C1 segment of cervical spinal cord (tissue), 14 donors: ENCODE data around the gene LDLRAD3.

ENCODE experiments used
- DNase-seq, 14 donors: peaks; one replicate each; lab custom pipeline; 2025; lab: John Stamatoyannopoulos, UW

The LDLRAD3 gene

DNA sequence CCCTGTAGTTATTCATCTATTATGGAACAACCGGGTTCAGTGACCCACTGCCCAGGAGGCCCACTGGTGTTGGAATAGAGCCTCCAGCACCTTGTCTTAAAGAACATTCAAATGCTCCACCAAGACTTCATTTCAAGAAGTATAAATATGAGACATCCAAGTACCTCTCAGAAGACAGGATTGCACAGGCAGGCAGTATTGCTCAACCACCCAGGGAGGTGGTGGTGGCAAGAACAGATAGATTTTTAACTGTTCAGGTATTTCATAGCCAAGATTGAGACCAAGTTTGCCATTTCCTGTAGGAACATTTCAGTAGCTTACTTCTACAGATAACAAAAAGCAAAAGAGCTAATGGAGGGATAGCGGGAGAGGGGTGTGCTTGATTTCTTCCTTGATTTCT is 266.7 kb downstream of the LDLRAD3 start:
- no peak for DNase-seq

DNA sequence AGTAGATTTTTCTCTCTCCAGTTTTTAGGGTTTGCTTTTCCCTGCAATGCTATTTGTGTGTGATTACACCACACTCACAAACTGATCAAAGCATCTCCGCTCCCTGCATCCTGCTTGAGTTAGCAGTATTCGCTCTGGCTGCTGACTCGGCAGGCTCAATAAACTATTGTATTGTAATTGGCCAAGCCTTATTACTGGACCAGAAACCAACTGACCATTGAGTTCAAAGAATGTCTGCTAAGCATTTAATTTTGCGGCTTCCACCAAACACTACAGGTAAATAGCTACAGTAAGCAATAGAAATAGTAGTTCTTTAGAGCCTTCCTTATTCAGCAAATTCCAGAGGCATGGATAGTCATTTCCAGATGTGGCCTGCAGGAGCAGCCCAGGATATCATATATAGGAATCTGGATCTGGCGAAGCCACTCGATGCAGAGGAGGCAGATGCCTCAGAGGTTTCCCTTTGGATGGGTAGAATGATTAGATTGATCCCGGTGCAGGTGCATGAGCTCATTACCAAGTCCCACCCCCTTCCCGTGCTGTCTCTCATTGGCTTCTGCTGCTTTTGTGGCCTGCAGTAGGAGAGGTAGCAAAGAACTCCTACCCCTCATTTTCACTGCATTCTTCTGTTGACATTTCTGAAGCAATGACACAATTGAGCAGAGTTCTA is 268.0 kb downstream of the LDLRAD3 start:
- DNase-seq = peak in 1 of 14 donors; percentile 19

DNA sequence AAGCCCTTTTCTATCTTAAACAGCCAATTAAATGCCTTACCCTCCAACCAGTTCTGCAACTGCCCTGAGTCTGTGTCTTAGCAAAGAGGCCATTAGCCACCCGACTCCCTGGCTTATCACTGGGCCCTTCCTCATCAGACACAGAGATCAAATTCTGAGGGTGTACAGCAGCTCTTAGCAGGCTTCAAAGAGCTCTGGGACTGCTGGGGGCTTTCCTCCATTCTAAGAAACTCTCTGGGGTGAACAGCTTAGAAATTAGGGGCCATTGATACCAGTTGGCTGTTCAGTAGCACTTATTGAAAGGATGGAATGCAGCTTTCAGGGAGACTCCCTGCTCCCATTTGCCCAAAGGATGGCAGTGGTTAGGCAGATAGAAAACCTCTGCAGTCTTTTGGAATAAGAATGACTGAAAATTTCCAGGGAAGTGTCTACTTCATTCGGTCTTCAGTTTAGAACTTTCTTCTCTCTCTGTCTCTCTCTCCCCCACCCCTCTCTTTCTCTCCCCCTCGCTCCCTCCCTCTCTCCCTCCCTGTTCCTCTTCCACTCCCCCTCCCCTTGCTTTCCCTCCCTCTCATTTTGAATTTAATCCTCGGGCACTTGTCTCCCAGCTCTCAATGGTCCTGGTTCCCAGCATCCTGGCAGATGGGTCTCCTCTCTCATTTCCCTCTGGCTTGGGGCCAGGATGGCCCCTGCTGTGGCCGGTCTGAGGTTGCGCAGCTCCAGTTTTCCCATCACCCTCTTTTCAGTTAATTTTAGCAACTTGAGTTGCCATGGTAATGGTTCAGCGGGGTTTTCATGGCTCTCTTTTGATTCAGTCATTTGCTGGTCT is 268.9 kb downstream of the LDLRAD3 start:
- DNase-seq = peak in 5 of 14 donors; percentile 10 to 89 (median 50)

DNA sequence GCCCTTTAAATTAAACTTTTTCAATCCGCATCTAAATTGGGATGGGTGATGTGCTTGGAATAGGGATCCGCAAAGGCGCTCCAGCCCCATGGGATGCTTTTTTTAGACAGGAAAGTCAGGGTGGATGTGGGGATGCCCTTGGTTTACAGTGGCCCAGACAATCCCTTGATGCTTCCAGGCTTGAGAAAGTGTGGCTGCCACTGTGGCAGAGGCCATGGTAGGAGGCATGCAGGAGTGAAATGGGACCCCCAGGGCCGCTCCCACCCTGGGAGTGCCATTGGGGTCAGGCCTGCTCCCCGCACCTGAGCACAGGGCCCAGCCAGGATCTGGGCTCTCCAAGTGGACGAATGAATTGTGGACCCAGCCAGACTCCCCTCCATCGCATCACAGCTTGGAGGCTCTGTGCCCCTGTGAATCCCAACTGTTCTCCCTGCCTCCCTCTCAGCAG is 269.6 kb downstream of the LDLRAD3 start:
- DNase-seq = no peak

DNA sequence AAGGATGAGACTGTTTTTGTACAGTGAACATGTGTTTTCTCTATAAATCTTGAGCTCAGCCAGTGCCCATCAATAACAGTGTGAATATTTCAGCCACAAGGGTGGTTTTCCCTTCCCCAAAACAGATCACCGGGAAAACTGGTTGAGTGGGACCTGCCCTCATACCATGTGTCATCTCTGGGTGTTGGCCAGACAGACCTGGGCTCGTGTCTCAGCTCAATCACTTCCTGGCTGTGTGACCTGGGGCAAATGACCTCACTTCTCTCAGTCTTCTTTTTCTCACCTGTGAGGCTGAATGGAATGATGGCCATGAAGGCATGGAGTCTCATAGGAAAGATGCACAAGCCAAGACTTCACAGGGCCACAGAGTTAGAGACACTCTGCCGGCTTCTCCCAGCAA is 270.6 kb downstream of the LDLRAD3 start:
- peak in 1 of 14 donors; percentile 25 for DNase-seq

DNA sequence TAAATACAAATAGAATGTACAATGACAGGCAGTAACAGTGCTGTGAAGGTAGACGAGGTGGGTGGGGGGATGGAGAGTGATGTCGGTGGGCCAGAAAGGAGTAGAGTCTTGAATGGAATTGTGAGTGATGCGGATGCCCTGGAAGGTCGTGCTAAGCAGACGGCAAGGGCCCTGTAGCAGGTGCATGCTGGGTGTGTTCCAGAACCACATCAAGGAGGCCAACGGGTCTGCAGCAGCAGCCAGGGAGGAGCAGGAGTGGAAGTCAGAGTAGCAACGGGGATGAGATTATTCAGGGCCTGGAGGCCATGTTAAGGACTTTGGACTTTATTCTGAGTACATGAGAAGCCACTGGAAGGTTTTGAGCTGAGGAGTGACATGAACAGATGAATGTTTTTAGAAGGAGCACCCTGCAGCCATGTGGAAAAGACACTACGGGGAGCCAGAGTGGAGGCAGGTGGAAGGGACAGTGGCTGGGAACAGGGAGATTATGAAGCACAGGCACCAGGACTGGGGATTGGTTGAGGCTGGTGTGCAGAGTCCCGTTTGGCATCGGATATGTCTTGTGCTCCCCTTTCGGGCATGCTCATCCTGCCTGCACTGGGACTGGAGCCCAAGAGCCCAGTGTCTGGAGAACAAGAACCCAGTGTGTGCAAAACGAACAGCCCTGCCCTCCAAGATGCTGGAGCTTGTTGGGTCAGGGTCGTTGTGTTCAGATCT is 271.3 kb downstream of the LDLRAD3 start:
- peak in 7 of 14 donors; percentile 8 to 74 (median 24) for DNase-seq

DNA sequence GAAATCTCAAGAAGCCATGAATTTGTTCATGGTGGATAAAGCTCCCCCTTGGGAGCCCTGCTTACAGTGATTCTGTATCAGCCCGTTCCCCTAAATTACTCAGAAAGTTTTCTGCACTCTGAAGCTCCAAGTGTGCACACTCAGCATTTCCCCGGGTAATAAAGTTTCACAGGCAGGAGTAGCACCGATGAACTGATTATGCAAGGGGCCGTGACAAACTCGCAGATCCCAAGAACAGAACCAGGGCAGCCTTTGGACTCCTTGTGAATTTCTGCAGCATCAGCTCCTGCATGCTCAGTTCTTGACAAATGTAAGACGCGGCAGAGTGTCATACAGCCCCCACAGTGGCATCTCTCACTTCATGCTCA is 271.8 kb downstream of the LDLRAD3 start:
- DNase-seq = no peak

DNA sequence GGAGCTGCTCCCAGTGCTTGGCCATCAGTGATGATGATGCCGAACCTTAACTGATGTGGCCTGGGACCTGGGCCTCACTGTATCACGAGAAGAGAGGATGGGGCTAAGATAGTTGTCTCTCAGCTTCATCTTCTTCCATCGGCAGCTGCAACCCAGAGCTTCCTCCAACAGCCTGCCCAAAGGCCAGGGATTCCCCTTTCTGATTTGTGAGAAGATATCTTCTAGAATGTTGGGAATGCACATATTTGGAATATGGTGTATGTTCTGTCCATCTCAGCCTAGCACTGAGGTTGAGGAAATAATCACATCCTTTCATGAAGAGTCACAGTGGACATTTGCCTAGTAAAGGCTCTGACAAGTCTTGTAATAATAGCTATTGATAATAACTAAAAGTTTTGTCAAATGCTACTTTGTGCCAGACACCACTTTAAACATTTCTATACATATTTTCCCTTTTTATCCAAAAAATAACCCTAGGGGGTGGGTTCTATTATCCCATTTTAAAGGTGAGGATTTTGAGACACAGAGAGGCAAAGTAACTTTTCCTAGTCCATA is 272.3 kb downstream of the LDLRAD3 start:
- no peak for DNase-seq

DNA sequence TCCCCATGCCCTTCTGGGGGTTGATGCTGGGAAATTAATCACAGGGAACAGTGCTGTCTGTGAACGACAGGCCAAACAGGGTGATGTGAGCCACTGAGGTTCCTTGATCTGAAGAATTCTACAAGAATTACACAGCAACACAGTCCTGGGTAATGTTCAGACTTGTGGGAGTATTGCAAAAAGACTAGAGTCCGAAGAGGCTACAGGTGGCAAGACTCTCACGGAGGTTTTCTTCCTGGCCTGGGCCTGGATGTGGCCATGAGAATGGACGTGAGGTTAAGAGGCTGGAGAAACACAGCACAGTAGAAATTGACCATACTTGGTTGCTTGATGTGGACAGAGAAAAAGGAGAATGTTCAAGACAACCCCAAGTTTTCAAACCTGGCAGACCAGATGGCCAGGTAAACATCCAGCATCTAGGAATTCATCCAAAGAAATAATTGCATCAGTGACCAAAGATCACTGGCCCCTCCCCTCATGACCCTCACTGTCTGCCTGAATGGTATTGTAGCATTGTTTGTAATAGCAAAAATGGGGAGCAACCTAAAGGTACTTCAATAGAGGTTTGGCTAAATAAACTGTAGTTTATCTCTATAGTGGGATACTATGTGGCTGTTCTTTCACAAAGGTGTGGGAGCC is 274.5 kb downstream of the LDLRAD3 start:
- DNase-seq = no peak

DNA sequence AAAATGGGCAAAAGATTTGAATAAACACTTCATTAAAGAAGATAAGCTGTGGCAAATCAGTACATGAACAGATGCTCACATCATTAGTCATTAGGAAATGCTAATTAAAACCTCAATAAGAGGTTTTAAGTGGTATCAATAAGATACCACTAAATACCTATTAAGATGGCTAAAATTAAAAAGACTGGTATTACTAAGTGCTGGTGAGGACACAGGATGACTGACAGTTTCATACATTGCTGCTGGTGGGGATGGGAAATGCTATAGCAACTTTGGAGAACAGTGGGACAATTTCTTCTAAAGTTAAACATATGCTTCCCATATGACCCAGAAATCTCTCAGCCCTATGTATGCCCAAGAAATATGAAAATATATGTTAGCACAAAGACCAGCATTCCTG is 276.1 kb downstream of the LDLRAD3 start:
- no peak for DNase-seq

DNA sequence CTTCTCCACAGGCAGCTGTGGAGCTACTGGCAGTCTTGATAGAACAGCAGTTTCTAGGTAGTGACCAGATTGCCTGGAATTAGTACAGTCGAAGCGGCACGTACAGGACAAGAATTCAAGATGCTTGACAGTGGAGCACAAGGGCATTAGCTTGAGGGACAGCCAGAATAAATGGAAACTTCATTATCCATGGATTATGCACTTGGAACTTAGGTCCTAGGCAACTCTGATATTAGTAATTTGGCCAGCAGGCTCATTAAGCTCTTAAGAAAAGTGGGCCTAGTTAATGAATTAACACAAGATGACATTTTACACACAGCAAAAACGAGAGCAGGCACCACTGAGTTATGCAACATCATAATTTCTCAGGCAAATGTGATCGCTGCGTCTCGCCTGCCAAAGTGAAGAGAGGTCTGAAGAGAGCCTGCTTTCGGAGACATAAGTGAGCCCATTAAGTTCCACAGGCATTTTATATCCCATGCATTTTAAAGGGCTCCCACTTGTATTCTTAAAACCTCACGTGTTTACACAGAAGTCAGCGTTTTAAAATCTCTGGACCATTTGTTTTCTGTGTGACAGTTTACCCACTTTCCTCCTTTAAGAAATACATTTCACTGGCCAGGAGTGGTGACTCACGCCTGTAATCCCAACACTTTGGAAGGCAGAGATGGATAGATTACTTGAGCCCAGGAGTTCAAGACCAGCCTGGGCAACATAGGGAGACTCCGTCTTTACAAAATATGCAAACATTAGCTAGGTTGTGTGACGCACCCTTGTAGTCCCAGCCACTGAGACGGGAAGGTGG is 279.2 kb downstream of the LDLRAD3 start:
- peak in 1 of 14 donors; percentile 57 for DNase-seq

DNA sequence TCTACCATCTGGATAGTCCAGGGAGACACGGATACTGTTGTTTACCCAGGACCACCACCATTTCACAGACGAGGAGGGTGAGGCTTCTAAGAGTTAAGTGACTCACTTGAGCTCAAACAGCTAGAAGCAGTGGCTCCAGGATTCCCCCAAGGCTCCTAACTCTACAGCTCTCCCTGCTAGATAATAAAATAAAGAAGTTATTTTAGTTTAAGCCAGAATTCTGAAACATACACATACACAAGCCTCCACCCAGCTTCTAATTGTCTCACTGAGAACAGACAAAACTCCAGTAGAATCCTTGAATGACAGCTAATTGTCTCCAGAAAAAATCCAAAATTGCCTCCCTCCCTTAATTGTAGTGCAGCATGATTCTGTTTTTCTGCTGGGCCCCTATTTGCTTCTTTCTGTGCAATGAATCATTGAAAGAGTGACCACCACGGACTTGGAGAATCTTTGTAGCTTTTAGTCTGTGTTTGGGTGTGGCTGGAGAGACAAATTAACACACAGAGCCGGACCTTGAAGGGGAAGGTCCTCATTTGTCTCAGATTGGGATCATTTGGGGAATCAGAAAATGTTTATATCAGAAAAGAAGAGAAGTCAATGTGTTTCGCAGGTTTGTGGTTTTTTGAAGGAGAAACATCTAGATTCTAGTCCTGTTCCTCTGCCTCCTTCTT is 280.5 kb downstream of the LDLRAD3 start:
- DNase-seq = no peak

DNA sequence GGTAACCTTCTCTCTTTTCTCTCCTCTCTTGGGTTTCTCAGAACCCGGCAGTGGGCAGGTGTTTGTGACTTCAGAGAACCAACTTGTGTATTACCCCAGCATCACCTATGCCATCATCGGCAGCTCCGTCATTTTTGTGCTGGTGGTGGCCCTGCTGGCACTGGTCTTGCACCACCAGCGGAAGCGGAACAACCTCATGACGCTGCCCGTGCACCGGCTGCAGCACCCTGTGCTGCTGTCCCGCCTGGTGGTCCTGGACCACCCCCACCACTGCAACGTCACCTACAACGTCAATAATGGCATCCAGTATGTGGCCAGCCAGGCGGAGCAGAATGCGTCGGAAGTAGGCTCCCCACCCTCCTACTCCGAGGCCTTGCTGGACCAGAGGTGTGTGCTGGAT is 283.2 kb downstream of the LDLRAD3 start:
- DNase-seq = no peak

DNA sequence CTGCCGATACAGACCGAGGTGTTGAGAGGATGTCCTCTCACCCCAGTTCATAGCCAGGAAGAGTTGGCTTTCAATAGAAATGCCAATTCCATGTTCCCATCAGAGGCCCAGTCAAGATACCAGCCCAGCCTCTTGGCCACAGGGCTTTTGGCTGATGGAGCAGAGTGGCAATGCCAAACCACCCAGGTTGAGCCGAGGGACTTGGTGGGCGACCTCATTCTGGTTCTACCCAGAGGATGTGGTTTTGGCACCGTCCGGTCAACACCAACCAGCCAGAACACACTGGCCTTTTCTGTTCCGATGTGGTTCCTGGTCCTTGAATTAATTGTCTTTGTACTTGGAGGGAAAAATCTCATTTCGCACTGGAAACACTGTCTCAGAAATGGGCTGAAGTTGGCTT is 284.8 kb downstream of the LDLRAD3 start:
- no peak for DNase-seq

DNA sequence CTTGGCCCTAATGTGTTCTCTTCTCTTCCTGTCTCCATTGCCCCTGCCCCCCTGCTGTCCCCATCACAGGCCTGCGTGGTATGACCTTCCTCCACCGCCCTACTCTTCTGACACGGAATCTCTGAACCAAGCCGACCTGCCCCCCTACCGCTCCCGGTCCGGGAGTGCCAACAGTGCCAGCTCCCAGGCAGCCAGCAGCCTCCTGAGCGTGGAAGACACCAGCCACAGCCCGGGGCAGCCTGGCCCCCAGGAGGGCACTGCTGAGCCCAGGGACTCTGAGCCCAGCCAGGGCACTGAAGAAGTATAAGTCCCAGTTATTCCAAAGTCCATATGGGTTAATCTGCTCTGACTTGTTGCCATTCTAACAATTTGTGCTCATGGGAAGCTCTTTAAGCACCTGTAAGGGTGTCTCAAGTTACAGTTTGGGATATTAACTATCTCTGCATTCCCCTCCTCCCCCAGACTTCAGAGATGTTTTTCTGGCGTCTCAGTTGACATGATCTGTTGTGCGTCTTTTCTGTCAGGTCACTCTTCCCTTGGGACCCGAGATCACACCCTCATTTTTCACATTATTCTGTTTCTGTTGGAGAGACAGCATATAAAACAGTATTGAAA is 285.3 kb downstream of the LDLRAD3 start:
- no peak for DNase-seq

DNA sequence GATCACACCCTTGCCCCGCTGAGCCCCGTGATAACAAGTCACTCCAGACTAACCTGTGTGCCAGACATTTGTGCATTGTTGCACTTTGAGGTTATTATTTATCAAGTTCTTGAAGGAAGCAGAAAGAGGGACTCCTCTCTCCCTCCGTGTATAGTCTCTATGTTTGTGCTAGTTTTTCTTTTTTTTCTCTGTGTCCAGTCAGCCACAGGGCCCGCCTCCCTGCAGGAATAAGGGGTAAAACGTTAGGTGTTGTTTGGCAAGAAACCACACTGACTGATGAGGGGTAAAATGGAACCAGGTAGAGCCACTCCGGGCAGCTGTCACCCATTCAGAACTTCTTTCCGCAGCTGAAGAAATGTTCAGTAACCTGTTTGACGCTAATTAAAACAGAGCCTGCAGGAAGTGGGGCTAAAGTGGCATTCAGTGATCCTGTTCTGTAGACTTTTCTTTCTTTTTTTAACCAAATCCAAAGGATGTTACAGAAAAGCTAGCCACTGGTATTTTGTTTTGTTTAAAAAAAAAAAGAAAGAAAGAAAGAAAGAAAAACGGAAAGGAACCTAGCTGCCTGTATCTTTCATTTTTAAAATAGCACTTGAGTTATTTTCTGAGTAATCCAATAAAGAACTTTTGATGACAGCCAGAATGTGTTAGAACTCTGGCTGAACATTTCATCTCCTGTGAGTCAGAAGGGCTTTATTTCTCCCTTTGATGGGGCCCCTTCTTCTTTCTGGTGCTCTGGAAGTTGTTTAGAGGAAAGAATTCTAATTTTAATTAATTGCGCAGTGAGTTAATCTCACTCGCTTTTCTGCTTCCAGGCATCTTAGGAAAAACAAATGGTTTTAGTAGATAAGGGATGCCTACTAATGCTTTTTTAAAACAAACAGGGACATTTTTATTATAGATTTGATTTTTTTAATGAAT is 287.2 kb downstream of the LDLRAD3 start:
- no peak for DNase-seq

DNA sequence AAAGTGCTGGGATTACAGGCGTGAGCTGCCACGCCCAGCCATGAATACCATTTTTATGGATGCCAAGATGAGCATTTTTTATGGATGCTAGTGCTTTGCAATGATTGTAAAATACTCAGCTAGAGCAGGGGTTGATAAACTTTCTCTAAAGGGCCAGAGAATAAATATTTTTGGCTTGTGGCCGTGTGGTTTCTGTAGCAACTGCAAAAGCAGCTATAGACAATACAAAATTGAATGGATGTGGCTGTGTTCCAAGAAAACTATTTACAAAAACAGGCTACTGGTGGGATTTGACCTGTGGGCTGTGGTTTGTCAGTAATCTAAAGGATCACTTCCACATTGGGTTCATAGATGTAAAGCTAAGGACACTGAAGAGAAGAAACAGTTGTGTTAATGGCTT is 289.3 kb downstream of the LDLRAD3 start:
- no peak for DNase-seq

DNA sequence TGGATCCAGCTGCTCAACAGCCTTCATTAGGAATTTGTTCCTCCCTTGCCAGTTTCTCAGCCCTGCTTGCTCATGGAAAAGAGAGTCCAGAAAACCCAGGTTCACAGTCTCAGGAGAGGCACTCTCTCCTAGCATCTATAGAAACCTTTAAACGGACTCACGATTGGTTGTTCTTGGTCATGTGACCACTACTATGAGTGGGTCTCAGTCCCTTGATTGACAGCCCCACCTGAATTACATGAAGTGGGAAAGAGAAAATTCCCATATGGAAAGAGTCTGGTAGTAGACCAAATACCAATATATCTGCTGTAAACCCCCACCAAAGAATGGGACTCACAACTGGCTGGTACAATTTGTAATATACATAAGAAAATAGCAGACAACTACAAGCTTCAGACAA is 291.0 kb downstream of the LDLRAD3 start:
- no peak for DNase-seq

DNA sequence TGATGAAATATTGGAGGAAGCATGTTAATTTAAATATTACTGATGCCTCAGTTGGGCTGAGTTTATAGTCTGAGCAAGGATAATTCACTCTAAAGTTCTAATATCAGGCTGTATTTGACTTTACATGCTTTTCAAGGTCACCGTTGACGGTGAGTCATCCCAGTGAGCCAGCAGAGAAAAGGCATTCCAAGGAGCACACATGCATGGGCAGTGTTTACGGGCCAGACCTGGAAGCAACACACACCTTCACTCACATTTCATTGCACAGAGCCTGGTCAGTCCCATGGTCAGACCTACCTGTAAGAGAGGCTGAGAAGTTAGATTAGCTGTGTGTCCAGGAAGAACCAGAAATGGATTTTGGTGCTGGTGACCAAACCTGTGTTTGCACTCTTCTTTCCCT is 291.9 kb downstream of the LDLRAD3 start:
- no peak for DNase-seq
